GM19043 (cell line): ENCODE results near the gene TOMM40L.
"Not testable (repeated sequence)": the region's sequence is repeated elsewhere in the genome, so short reads cannot be mapped to it uniquely, and the experiment has no call there.

Source experiments
- ATAC-seq: cut with Tn5 transposase; IDR thresholded peaks from one replicate; pipeline ENCODE4 v1.9.1; 2021; ENCODE audit warnings: low read depth; ENCODE audit not compliant: unreplicated experiment

The TOMM40L gene

DNA sequence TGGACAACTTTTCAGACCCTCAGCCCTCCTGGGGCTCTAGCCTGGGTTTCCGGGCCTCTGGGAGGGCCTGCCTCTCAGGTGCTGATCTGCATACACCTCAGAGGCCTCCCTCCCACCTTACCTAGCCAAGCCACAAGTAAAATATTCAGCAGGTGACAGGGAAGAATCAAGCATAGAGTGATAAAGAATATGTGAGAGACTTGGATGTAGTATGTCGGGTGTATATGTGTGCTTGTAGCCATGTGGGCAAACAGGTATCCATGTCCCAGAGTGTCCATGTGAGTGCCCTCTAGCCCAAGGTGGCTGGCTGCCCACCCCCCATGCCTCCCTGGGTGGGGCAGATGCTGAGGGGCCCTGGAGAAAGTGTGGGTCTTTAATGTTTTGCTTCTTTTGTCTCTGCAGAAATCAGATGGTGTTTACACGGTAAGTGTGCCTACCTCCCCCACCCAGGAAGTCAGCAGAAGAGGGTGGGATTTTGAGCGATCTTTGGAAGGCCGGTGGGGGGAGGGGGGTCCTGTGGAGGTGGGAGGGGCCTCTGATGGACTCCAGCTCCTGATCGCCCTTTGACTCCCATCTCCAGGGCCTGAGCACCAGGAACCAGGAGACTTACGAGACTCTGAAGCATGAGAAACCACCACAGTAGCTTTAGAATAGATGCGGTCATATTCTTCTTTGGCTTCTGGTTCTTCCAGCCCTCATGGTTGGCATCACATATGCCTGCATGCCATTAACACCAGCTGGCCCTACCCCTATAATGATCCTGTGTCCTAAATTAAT lies 7.4 kb upstream of the TOMM40L start:
- no peak for ATAC-seq

DNA sequence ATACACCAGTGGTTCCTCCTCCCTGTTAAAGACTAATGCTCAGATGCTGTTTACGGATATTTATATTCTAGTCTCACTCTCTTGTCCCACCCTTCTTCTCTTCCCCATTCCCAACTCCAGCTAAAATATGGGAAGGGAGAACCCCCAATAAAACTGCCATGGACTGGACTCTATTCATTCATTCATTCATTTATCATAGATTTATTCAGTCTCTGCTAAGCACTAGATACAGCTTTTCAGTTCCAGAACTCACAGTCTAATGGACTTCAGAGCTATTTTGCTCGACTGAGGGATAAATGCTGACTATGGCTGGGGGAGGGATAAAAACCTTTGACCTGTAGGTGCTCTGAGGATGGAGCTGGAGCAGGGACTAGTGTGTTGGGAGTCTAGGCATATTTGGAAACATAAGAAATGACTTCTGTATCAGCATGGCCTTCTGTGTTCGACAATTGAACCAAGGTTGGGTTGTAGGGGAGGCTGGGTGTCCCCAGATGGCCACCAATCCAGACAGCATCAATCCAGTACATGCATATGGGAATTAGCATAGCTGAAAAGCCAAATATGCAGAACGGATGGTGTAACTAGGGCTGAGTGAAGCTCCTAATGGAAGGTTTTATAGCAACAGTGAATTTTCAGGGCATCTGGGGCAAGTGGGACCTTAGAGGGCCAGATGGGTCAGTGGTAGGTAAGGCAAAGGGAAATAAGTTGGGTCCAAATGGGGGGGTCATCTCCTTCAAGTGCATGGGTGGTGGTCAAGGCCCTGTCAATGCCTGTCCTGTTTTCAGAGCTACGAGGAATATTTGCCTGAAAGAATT lies 6.6 kb upstream of the TOMM40L start:
- ATAC-seq: no peak

DNA sequence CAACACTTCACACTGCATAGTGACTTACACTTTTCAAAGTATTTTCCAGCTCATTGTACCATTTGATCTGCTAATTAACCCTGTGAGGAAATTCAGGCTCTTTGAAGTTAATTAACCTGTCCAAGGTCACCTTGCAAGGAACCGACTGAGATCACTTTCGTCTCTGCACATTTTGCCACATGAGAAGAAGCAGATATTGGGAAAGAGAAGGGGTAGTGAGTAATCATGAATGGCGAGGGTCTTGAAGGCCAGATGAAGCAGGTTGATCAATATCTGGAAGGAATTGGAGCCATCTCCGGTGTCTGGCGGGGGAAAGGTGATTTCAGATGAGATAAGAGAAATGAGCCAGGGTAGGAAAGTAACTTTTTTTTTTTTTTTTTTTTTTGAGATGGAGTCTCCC lies 5.9 kb upstream of the TOMM40L start:
- ATAC-seq: no peak

DNA sequence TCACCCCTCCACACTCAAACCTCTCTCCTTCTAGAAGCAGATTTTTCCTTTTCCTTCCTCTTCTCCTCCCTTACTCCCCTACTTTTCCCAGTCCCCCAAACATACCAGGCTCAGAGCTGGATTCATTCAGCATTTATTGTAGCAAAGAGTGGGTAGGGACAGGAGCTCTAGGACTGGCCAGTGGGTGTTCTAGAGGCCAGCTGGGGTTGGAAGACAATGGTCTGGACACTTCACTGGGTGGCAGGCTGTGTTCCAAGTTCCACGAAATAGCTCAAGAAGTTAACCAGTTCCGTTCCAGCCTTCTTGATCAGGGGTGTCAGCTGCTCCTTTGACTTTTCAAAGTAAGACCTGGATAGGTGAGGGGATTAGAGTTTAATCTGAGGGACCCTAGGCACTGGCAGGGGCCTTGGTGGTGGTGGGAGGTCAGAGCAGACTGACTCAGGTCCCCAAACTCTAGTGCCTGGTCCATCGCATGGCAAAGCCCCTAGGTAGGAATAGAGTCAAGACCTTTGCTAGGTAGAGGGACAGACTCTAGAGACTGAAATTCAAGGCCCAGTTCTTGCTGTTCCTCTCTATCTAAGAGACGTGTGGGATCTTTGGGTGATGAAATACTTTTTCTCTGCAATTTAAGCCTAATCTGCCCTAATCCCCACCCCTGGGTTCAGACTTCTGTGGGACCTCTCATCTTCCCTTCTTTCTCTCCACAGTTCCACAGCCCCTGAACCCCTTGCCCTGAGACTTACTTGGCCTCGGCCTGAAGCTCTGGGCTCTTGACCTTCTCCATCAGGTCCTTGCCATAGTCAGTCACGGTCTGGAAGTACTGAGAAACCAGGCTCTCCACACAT lies 3.5 kb upstream of the TOMM40L start:
- ATAC-seq: no peak

DNA sequence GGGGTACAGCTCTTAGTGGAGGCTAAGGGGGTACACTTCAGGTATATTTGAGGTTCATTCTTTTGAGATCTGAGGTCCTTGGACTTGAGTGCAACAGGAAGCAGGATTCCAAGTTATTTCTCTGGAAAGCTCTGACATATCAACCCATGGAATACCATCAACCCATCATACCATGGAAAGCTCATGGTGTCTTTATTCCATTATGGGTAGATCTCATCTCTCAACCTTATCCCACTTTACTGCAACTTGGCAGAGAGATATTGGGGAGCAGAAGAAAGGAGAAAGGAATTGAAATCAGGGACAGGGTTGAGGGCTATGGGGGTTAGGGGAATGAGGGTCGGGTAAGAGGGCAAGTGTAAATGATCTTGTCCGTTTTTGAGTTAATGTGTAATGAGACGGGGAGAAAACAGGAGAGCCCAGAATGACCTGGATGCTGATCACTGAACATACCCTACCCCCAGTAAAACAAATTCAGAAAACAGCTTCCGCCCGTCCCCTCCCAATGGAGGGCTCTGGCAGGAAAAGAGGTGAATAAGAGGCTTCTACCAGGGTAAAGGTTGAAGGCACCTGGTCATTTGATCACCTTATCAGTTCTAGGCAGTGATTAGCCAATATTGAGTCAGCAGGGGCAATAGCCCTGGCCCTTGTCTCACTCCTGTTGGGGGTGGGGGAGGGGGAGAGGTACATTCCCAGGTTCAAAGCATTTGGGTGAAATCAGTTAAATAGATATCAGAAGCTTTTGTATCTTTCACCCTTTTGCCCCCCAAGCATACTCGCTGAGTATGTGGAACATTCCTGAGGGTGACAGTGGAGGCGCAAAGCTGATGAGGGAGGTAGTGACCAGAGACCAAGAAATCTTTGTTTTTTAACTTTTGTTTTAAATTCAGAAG lies 1.8 kb upstream of the TOMM40L start:
- ATAC-seq: no peak

DNA sequence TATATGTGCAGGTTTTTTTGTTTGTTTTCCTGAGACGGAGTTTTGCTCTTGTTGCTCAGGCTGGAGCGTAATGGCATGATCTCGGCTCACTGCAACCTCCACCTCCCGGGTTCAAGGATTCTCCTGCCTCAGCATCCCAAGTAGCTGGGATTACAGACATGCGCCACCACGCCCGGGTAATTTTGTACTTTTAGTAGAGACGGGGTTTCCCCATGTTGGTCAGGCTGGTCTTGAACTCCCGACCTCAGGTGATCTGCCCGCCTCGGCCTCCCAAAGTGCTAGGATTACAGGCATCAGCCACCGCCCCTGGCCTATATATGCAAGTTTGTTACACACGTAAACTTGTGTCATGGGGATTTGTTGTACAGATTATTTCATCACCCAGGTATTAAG lies 1.2 kb upstream of the TOMM40L start:
- not testable (repeated sequence) for ATAC-seq

DNA sequence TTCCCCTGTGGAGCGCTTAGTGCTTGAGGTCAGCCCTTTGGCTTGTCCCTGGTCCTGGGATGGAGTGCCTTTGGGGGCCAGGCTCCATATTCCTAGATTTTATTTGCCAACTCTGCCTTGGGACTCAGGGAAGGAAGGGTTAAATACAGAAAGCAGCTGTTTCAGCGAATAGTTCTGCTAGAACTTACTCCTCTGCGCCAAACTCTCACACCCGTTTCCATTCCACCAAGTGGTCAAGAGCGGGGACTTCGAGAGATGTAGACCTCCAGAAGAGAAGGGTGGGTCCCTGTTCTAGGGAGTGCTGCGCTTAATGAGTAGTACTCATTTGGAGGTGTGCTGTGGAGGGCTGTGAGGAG lies 704 bp upstream of the TOMM40L start:
- peak; percentile 2 for ATAC-seq

DNA sequence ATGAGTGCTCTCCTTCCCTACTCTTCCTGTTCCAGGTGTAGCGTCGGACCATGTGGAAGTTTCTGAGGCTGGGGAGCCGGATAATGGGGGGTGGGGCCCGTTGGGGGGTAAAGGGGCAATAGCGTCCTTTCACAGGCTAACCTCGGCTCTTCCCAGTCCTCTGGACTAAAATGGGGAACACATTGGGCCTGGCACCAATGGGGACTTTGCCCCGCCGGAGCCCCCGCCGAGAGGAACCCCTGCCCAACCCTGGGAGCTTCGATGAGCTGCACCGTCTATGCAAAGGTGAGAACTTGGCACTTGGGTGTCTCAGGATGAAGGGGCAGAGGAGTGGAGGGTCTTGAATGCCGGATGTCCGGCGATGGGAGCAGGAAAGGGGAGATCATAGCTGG lies 456 bp downstream of the TOMM40L start:
- no peak for ATAC-seq

DNA sequence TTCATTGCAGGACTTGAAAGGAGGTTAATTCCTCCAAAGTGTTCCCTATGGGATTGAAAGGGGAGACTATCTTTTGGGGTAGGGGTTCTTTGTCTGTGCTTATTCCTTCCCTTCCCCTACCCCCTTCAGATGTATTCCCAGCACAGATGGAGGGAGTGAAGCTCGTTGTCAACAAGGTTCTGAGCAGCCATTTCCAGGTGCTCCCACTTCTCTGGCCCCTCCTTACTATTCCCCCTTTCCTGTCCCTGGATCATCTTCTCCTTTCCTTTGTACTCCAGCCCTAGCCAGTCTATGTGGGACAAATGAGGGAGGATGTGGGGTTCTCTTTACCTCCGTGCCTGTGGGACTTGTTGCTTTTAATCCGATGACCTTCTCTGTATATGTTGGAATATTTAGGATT lies 899 bp downstream of the TOMM40L start:
- ATAC-seq: no peak

DNA sequence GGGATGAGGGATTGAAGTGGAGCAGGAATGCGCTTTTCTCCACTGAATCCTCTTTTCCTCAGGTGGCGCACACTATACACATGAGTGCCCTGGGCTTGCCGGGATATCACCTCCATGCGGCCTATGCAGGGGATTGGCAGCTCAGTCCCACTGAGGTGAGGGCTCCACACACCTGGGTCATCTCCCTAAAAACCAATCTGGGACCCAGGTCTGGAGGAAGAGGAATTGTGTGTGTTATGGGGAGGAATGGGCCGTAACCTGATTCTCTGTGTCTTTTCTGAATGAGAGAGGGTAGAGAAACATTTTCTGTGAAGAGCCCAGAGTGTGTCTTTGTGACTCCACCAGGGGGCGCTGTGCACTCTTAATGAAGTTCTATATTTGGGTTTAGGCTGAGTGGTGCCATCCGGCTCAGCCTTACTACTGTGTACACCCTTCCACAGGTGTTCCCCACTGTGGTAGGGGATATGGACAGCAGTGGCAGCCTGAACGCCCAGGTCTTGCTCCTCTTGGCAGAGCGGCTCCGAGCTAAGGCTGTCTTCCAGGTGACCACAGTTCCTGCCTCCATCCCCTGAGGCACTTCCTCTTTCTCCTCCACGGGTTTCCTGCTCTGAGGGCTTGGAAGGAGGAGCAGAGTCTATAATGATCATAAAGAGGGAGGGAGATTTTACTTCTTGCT lies 1.5 kb downstream of the TOMM40L start:
- ATAC-seq: no peak

DNA sequence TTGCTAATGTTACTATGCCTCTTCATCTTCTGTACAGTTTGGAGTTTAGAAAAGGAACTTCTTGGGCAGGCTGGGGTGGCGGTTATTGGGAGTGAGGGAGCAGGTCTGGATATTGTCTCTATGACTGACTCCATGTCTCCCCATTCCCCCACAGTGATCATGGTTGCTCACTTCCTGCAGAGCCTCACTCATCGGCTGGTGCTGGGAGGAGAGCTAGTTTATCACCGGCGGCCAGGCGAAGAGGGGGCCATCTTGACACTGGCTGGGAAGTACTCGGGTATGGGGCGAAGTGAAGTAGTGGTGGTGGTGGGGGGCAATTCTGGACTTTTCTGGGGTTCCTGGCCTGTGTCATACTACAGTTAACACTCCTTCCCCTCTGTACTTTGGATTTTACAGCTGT lies 2.2 kb downstream of the TOMM40L start:
- no peak for ATAC-seq

DNA sequence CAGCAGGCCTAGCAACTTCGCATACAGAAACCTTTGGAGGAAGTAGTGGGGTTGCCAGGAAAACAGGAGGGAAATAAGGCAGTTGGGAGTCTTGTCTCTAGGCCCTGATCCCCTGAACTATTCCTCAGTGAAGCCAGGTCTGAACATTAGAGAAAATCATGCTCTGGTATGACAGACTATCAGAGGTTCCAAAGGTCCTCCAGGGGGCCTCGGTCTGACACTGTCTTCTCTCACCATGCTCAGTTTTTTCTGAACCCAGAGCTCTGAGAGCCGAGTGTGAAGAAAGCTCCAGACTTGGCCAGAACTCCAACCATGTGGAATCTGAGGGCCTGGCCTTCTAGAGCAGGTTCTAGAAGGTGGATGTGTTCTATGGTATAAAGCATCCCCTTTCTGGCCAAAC lies 4.0 kb downstream of the TOMM40L start:
- no peak for ATAC-seq

DNA sequence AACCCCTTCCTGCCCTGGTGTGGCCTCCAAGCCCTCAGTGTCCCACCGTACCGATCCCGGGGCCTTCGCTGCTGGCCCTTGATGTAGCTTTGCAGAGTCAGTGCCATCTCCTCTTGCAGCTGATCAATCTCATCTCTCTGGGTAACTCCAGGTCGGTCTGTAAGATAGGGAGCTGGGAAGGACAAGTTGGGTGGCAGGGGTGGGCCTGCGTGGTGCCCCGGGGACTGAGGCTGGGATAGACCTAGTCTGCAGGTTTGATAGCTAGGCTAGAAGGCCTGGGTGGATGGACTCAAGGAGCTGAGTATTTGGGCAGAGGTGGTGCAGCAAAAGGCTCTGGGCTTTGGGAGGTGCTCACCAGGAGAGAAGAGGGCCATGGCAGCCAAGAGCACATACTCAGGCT lies 4.9 kb downstream of the TOMM40L start:
- no peak for ATAC-seq

DNA sequence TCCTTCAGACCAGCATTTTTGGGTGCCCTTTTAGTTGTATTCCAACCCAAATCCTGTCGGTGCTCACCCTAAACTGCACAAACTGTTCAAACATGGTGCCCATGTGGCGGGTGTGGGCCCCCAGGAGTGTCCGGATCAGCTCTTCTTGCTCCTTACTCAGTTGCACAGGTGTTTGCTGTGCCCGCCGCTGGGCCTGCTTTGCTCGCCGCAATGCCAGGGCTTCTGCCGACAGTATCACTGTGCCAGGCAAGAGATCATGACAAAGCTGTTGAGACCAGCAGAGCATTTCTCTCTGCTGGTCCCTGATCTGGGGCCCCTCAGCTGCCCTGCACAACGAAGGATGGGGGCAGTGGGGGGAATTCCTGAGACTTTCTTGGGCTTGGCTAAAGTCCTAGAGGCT lies 7.2 kb downstream of the TOMM40L start:
- ATAC-seq: no peak

DNA sequence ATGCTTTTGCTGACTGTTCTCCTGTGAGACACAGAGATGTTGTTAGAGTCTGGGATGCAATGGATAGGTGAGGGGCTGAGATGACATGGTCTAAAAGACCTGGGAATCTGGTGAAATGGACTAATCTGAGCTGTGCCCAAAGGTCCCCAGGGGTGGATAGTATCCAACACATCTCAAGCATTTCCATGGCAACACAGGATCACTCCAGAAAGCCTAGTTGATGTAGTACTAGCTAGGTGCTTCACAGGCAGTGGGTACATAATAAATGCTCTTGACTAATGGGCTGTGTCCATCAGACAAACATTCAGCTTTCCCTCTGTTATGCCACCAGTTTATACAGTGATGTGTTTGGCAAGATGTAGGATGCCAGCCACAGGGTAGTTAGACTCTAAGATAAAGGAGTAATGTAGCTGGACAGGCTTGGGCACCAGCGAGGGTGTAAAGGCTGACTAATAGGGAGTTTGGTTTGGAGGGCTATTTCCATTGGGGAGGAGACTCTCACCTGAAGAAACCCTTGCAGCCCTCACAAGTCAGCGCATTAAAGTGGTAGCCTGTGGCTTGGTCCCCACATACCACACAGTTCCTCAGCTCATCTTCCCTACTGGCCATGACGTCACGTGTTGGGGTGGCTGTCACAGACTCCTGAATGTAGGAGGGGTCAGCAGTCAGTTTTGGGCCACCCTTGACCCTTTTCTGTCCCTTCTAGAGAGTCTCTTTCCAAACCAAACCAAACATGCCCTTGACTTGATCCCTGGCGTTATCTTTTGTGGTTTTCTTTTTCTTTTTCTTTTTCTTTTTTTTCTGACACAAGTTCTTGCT lies 10.3 kb downstream of the TOMM40L start:
- ATAC-seq: no peak

DNA sequence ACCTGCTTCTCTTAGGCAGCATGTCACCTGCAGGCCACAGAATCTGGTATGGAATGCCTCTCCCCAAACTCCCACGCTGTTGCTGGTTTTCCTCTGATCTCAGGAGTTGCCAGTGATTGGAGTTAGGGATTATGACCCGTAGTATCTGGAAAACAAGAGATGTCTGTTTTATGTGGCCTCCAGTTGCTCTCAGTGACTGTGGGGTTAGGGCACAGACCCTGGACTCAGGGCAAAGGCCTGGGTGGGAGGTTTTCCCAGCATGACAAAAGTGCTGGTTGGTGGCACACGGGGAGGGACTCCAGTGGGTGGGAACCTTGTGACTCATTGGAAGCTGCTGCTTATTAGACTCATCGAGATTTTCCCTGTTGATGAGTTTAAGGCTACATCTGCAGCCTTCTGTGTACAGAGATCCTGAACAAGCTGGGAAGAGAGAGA lies 12.2 kb downstream of the TOMM40L start, which contains the start of gene NR1I3:
Gene NR1I3 (minus strand): TSS at position 165 of the 435 bp plus-strand sequence. CDS start 1,638 bp downstream, outside the sequence.
- ATAC-seq: no peak

DNA sequence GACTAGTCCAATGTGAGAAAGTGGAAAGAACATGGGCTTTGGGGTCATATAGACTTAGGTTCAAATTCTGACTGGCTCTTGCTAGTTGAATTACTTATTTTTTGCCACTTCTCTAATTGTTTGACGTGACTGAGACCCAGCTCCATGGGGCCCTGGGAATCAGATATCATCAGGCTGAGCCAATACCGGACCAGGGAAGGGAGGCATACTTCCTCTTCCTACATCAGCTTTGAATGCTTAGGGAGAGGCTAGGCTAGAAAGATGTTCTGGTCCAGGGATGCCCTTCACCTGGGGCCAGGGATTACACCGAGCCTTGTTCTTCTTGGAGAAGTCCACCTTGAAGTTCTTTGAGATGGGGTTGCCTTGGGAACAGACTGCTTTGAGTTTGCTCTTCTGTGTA lies 15.8 kb downstream of the TOMM40L start:
- no peak for ATAC-seq

DNA sequence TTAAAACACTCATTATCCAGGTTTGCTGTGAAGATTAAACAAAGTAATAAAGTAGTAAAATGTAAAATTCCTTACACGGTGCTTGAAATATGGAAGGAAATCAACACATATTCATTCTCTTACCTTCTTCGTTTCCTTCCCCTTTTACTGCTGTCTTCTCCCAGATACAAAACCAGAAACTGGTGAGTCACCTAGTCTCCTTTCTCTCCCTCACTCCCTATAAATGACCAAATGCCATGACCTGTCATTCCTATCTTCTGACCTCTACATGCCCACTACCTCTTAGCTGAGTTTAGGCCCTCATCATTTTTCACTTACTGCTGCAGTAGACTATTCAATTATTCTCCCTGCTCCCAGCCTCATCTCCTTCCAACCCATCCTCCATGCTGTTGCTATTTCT lies 16.5 kb downstream of the TOMM40L start:
- no peak for ATAC-seq

DNA sequence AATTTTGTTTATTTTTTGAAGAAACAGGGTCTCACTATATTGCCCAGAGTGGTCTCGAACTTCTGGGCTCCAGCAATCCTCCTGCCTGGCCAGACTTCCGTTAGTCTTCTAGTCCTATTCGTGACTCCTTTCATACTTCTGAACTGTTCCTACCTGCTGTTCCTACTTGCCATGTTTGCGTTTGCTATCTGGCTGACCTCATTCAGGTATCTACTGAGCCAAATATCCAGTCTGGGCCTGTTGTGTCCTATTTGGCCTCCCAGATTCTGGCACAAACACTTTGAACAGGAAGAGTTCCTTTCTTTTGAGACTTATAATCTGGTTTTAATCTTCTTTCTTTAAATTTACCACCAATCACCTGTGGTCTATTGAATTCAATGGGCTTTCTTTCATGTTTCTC lies 19.0 kb downstream of the TOMM40L start:
- ATAC-seq: no peak
